Endothelial cell of umbilical vein (primary cell): ENCODE data around the gene PLK5. TPM values are rescaled to one million over a fixed set of nuclear protein-coding genes. Genes with fewer than 3 reads are reported as not detected.
"Not testable (repeated sequence)": the region's sequence is repeated elsewhere in the genome, so short reads cannot be mapped to it uniquely, and the experiment has no call there.

ENCODE experiments used
- BruUV-seq: library from RNA; stranded (reverse); fragments of 400-500 nt; replicated peaks from 2 replicates; lab custom pipeline; 2021; lab: Mats Ljungman, UMichigan
- CTCF ChIA-PET: fragments of 300-600, 350-600 bp; sonication (Branson Sonifier 250); formaldehyde crosslinking; loops from one replicate; lab custom pipeline; 2021; ENCODE audit warnings: antibody characterized with exemption, inconsistent platforms; lab: Charles Lee
- POLR2A ChIA-PET: fragments of 300-600, 350-600 bp; sonication (Branson Sonifier 250); formaldehyde crosslinking; loops from one replicate; lab custom pipeline; 2021; ENCODE audit warnings: antibody characterized with exemption, inconsistent platforms; lab: Charles Lee
- DNase-seq: peaks from one replicate; pipeline ENCODE4 v3.0.0-alpha.2; 2011; ENCODE audit warnings: low read depth, low spot score
- FAIRE-seq: peaks from 2 replicates; lab custom pipeline; 2011; peaks lifted over from hg19 to GRCh38; lab: Jason Lieb, UNC
- H2AFZ ChIP-seq: 2 replicates; pipeline ENCODE4 v1.6.0; 2012; ENCODE audit warnings: low read depth, low read length, control low read depth, inconsistent platforms
- H3K27ac ChIP-seq: 2 replicates; pipeline ENCODE4 v1.5.1; 2011; ENCODE audit warnings: low read depth, mild to moderate bottlenecking, control low read depth, low read length, moderate library complexity; ENCODE audit not compliant: insufficient read depth
- H3K27me3 ChIP-seq, 2 experiments: 2 replicates each; pipeline versions ENCODE4 v1.6.0 to v1.6.1; 2011; ENCODE audit warnings: low read length in 2 of 2, mixed read lengths in 1 of 2; ENCODE audit not compliant: control insufficient read depth in 2 of 2, insufficient read depth in 2 of 2
- H3K36me3 ChIP-seq, 2 experiments: 2 replicates in 1 of 2; 3 replicates in 1 of 2; pipeline ENCODE4 v1.5.1; 2011; ENCODE audit warnings: low read length in 2 of 2, mild to moderate bottlenecking in 1 of 2, moderate library complexity in 1 of 2; ENCODE audit not compliant: control insufficient read depth in 2 of 2, insufficient read depth in 2 of 2; ENCODE audit errors: extremely low read depth in 1 of 2
- H3K4me1 ChIP-seq: 3 replicates; pipeline ENCODE4 v1.5.1; 2011; ENCODE audit warnings: mild to moderate bottlenecking, low read length; ENCODE audit not compliant: control insufficient read depth, insufficient read depth; ENCODE audit errors: extremely low read depth
- H3K4me2 ChIP-seq: 2 replicates; pipeline ENCODE4 v1.6.1; 2011; ENCODE audit warnings: low read length, control low read depth, mixed read lengths; ENCODE audit not compliant: insufficient read depth
- H3K4me3 ChIP-seq, 3 experiments: fragments of 200-600 bp in 1 of 3; sonication (generic), shearing (Covaris generic) in 1 of 3; replicated peaks in 1 of 3; 2 replicates each; pipeline ENCODE4 v1.5.1; 2011 to 2016; ENCODE audit warnings: control low read depth in 3 of 3, low read length in 3 of 3, mild to moderate bottlenecking in 2 of 3, inconsistent platforms in 1 of 3, low read depth in 1 of 3, moderate library complexity in 1 of 3; ENCODE audit not compliant: insufficient read depth in 1 of 3
- H3K79me2 ChIP-seq: 2 replicates; pipeline ENCODE4 v1.6.0; 2012; ENCODE audit warnings: low read length, inconsistent platforms; ENCODE audit not compliant: control insufficient read depth, insufficient read depth
- H3K9ac ChIP-seq: replicated peaks from 2 replicates; pipeline ENCODE3; 2011; ENCODE audit warnings: low read length, control low read depth; ENCODE audit not compliant: insufficient read depth; ENCODE audit errors: extremely low read depth
- H3K9me1 ChIP-seq: replicated peaks from 3 replicates; pipeline ENCODE4 v1.6.0; 2011; ENCODE audit warnings: mild to moderate bottlenecking, low read length; ENCODE audit not compliant: control insufficient read depth, insufficient read depth; ENCODE audit errors: extremely low read depth
- H3K9me3 ChIP-seq: replicated peaks from 2 replicates; pipeline ENCODE4 v1.5.1; 2012; ENCODE audit warnings: low read length, inconsistent platforms; ENCODE audit not compliant: control insufficient read depth, insufficient read depth
- H4K20me1 ChIP-seq: replicated peaks from 2 replicates; pipeline ENCODE3; 2011; ENCODE audit warnings: mild to moderate bottlenecking, low read length; ENCODE audit not compliant: control insufficient read depth, insufficient read depth; ENCODE audit errors: extremely low read depth
- CTCF ChIP-seq, 2 donors: IDR thresholded peaks; 1 replicate in 1 of 2; 2 replicates in 1 of 2; pipeline ENCODE4 v1.5.1; 2011; ENCODE audit warnings: low read length in 2 of 2, mild to moderate bottlenecking in 2 of 2, moderate library complexity in 2 of 2, control low read depth in 1 of 2, inconsistent platforms in 1 of 2, low read depth in 1 of 2; ENCODE audit not compliant: insufficient read depth in 1 of 2; ENCODE audit errors: extremely low read depth in 1 of 2
- EZH2 ChIP-seq: IDR thresholded peaks from 2 replicates; pipeline ENCODE4 v1.6.1; 2012; ENCODE audit warnings: borderline replicate concordance, low read depth, mild to moderate bottlenecking, moderate library complexity, low read length, inconsistent platforms; ENCODE audit not compliant: severe bottlenecking
- FOS ChIP-seq: IDR thresholded peaks from 2 replicates; pipeline ENCODE4 v1.6.1; 2011; ENCODE audit warnings: mild to moderate bottlenecking, low read length, moderate library complexity, borderline replicate concordance; ENCODE audit not compliant: insufficient read depth
- GATA2 ChIP-seq: IDR thresholded peaks from 2 replicates; pipeline ENCODE4 v1.7.0; 2011; ENCODE audit warnings: low read depth, mild to moderate bottlenecking, moderate library complexity, mixed read lengths, low read length; ENCODE audit not compliant: insufficient read length, insufficient read depth
- JUN ChIP-seq: IDR thresholded peaks from 2 replicates; pipeline ENCODE4 v1.6.1; 2011; ENCODE audit warnings: borderline replicate concordance, low read depth; ENCODE audit not compliant: insufficient read length, insufficient read depth
- MAX ChIP-seq: IDR thresholded peaks from 2 replicates; pipeline ENCODE4 v1.6.1; 2011; ENCODE audit not compliant: insufficient read depth, insufficient read length
- MYC ChIP-seq: IDR thresholded peaks from one replicate; pipeline ENCODE4 v1.6.1; 2011; ENCODE audit warnings: mild to moderate bottlenecking, low read depth, low read length
- POLR2A ChIP-seq: IDR thresholded peaks from 2 replicates; pipeline ENCODE4 v1.6.1; 2012; ENCODE audit warnings: low read depth, mild to moderate bottlenecking, control low read depth, low read length
- POLR2AphosphoS5 ChIP-seq: IDR thresholded peaks from 2 replicates; pipeline ENCODE4 v1.6.1; 2012; ENCODE audit warnings: low read depth, mild to moderate bottlenecking, control low read depth, low read length, moderate library complexity; ENCODE audit not compliant: insufficient read depth
- dilution Hi-C: fragments of 300-500 bp; cut with MboI; formaldehyde crosslinking; loops from one replicate; pipeline ENCODE4 v1.15.0; 2019; ENCODE audit warnings: low sequenced_read_pairs; ENCODE audit not compliant: extremely low pct_ligation_motif_present
- intact Hi-C: fragments of 100-400 bp; cut with micrococcal nuclease; formaldehyde crosslinking; loops from one replicate; pipeline ENCODE4 v1.10.0; 2022
- polyA plus RNA-seq, 4 experiments: library from polyadenylated mRNA; depleted of rRNA in 3 of 4; stranded (reverse) in 3 of 4; unstranded in 1 of 4; fragments of >200 nt; gene quantifications; 2 replicates each; pipeline versions ENCODE4 v1.2.1 to v1.2.3, GENCODE V29; 2011 to 2012; ENCODE audit warnings: missing spikeins in 1 of 4
- total RNA-seq: library from RNA; stranded (reverse); gene quantifications from 2 replicates; pipeline ENCODE4 v1.2.3, GENCODE V29; 2021

The PLK5 gene
- total and polyA plus RNA-seq, 2 donors (not counting 3 experiments of a cell fraction or from before 2014, with no cell fraction given): not detected

DNA sequence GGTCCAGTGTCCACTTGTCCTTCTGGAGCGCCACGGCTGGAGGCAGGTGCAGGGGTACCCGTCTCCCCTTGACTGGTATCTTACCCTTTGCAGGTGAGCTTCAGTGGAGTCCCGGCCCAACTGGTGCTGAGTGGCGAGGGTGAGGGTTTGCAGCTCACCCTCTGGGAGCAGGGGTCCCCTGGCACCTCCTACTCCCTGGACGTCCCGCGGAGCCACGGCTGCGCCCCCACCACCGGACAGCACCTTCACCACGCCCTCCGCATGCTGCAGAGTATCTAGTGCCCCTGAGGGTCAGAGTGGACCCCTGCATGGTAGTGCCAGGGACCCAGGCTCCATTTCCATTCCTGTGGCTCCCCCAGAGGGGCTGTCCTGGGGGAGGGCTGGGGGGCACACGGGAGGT is 11.1 kb downstream of the PLK5 start:
- Histone ChIP-seq H3K4me3 (no peak overlapping the region), H3K4me2 (no peak overlapping the region), H4K20me1 (no peaks in the 10 kb centered on the region), H3K9ac (no peak overlapping the region), H3K27ac (no peak overlapping the region), H3K79me2 (no peaks in the 10 kb centered on the region), H2AFZ (no peak overlapping the region), H3K27me3 (no peaks in the 10 kb centered on the region), H3K4me1 (no peaks in the 10 kb centered on the region), H3K9me1 (no peaks in the 10 kb centered on the region), H3K36me3 (no peaks in the 10 kb centered on the region), H3K9me3 (no peaks in the 10 kb centered on the region)
- TF ChIP-seq MYC (no peak), POLR2A (no peak), FOS (no peak), CTCF (IDR thresholded peaks at IDR 0.05; ENCODE audit: extremely low read depth in 1 of 2, insufficient read depth in 1 of 2, low read depth in 1 of 2, low read length in 2 of 2) (no peak), GATA2 (no peak), EZH2 (no peak), JUN (no peak), MAX (no peak), POLR2AphosphoS5 (no peak)
- POLR2A ChIA-PET: no interaction called here
- CTCF ChIA-PET: interaction anchor here (3.8 kb wide), 1 partner anchor 11 kb away, joined by 28 read pairs; no protein-coding TSS in a partner anchor
- DNase-seq: no peak
- intact Hi-C loops (no loop called here), dilution Hi-C loops (no loop called here)
- BruUV-seq: no TSS peak
- FAIRE-seq: no peak

DNA sequence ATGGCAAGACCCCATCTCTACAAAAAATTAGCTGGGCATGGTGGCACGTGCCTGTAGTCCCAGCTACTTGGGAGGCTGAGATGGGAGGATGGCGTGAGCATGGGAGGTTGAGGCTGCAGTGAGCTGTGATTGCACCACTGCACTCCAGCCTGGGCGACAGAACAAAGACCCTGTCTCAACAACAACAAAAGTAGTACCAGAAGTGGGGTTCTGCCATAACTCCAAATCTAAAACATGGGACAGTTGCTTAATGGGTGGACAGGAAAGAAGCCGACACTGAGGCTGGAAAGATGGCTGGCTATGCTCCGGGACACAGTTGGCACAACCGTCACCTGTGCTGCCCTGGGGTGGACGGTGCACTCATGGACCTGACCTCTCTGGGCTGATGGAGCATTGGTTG is 11.8 kb downstream of the PLK5 start:
- H3K9ac ChIP-seq, H3K79me2 ChIP-seq, H3K9me3 ChIP-seq, H2AFZ ChIP-seq, H3K4me2 ChIP-seq, H3K27ac ChIP-seq, DNase-seq, H3K4me1 ChIP-seq, H3K9me1 ChIP-seq, BruUV-seq, dilution Hi-C loops, H4K20me1 ChIP-seq, H3K27me3 ChIP-seq, H3K4me3 ChIP-seq, intact Hi-C loops, H3K36me3 ChIP-seq, POLR2A ChIA-PET, FAIRE-seq: not testable (repeated sequence)
- CTCF ChIA-PET: interaction anchor here (0.6 to 3.8 kb wide), 2 partner anchors 10 to 21 kb away, joined by 3 to 28 read pairs; no protein-coding TSS in a partner anchor
